Hematopoietic multipotent progenitor cell treated with erythropoietin and hydrocortisone succinate and interleukin-3 and kit ligand, for 4 days (in vitro differentiated cells): ENCODE measurements around the gene TMEM45B.
"Not testable (repeated sequence)": the region's sequence is repeated elsewhere in the genome, so short reads cannot be mapped to it uniquely, and the experiment has no call there.

Experiments used
- DNase-seq: peaks from one replicate; pipeline ENCODE4 v3.0.0-alpha.2; 2015

The TMEM45B gene

DNA sequence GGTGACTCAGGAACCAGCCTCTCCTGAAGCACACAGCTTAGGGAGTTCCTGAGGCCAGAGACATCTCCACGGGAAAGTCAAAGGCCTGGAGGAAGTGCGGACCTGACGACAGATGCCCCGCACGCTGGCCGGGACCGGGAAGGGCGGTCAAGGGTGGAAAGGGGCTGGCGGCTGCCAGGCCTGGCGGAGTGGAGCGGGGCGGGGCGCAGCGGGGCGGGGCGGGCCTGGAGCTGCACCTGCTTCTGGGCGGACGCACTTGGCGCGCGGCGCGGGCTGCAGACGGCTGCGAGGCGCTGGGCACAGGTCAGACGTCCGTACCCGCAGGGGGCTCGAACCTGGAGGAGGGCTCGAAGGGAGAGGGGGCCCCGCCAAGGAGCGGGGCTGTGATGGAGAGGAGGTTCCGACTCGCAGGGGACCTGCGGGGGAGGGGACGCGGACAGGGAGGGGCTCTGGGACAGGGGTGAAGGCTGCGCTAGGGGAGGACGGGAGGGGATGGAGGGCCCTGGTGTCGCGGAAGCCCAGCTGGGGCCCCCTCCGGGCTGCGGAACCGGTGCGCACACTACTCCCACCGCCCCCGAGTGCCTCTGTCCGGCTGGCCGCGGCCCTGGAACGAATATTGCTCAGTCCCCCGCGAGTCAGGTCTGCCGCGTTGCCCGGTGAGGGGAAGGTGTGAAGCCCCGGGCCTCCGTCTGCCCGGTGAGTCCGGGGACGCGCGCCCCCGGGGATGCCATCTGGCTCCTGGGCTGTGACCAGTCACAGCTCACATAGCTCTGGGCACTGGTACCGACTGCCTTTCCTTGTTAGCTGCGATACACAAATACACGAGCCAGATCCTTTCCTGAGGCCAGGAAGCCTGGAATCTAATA is at the start of gene TMEM45B:
TSS of gene TMEM45B (plus strand) at position 253 of the 866 bp plus-strand sequence. CDS start 36,635 bp downstream, outside the sequence.
- DNase-seq, result no peak

DNA sequence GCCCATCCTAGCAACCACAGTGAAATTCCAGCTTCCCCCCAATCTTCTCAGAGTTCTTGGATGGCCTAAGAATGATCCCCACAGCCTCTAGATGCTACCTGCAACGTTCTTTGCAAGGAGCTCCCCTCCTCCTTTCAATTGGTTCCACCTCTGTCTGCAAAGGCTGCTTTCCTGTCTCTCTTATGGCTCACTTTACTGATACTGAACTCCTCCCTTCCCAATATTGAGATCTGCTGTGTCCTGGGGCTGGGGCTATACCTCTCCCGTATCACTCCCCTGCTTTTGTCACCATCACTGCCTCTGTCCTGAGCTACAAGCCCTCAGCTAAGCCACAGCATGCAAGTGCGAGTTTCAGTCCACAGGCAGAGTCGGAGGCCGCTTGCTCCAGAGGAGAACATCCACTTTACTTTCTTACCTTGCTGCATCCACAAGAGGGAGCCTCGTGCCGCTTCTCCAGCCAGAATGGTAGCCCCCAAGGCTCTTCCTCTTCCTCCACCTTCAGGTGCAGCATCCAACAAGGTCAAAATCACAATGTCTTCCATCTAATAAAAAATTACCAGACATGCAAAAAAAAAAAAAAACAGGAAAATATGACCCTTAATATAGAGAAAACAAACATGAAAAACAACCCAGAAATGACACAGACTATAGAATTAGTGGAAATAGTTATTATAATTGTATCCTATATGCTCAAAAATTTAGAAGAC is 48.6 kb upstream of the TMEM45B start:
- peak; percentile 49 for DNase-seq

DNA sequence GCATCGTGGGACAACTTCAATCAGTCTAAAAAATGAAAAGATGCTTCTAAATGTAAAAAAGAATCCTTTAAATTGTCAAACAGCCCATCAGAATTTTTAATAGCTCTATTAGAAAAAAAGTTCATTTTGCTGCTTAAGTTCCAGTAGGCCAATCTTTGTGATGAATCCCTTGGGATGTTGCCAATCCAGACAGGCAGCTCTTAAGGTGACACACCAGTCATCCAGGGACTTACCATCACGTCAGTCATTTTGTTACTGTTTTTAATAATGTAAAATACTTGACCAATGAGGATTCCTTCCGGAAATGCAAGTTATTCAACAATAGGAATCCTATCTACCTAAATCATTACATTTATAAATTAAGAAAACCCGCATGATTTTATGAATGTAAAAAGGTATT is 47.8 kb upstream of the TMEM45B start:
- DNase-seq, result no peak

DNA sequence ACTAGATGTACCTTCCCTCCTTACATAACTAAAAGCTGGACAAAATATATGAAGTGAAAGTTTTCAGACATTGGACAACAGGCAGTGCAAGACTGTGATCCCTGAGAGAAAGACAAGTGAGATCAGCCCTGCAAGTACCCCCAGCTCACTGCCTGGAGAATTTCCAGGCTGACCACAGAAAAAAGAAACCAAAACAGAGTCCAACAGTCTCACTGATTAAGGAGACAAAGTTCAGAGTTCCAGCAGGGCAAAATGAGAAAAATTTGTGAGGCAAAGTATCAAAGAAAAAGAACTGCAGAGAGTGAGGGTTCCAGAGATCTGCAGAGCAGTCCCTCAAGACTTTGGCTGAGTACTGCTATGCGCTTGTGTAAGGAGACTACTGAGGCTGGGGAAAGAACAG is 47.3 kb upstream of the TMEM45B start:
- no peak for DNase-seq

DNA sequence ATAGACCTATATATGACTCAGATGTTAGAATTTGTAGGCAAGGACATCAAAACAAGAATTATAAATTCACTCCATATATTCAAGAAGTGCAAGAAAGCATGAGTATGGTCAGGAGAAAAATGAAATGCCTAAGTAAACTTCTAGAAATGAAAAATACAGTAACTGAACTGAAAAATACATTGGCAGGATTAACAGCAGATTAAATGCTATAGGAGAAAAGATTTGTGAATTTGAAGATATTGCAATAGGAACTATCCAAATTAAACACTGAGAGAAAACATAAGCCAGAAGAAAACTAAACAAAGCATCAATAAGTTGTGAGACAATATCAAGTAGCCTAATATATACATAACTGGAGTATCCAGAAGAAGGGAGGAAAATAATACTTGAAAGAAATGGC is 46.6 kb upstream of the TMEM45B start:
- no peak for DNase-seq

DNA sequence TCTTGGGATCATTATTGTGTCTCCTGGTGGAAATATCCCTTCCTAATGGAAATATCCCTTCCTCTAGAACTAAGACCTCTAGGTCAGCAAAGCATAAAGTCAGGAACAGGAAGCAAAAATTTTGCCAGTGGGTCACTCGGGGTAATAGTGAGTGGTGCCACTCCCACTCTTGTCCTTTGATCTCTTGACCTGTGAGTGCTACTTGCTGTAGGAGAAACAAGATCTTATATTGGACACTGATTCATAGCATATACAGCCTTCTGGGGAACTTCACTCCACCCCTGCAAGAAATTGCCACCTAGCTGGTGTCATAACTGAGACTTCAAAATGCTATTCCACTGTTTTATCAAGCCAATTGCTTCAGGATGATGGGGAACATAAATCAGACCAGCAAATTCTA is 44.7 kb upstream of the TMEM45B start:
- DNase-seq, result no peak

DNA sequence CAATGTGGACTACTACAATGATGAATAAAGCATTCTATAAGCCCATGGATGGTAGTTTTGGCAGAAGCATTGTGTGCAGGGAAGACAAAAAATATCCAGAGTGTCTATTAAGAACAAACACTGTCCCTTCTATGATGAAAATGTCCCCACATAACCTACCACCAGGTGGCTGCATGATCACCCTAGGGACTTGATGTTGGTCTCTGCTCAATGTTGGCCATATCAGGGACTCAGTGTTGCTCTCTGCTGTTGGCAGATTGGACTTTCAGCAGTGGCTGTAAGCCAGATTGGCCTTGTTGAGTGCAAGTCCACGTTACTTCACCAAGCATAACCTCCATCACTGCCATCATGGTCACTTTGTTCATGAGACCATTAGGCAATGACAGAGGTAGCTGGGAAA is 44.2 kb upstream of the TMEM45B start:
- DNase-seq, result peak; percentile 25

DNA sequence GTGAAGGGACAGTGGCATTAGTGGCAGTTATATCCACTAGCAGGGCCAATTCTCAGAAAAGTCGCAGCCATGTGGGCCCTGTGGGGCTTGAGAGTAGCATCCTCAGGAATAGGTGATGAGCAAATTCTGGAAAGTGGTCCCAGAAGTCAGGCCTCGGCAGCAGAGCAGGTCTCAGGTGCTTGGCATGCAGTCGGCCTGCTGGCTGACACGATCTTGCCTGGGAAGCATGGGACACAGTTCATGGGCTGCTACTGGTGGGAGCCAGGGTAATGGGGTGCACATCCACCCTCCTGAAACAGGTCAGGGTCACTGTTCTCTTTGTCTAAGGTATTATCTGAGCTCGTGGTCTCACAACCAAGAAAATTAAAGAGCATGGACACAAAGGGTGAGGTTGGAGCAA is 36.8 kb upstream of the TMEM45B start:
- no peak for DNase-seq

DNA sequence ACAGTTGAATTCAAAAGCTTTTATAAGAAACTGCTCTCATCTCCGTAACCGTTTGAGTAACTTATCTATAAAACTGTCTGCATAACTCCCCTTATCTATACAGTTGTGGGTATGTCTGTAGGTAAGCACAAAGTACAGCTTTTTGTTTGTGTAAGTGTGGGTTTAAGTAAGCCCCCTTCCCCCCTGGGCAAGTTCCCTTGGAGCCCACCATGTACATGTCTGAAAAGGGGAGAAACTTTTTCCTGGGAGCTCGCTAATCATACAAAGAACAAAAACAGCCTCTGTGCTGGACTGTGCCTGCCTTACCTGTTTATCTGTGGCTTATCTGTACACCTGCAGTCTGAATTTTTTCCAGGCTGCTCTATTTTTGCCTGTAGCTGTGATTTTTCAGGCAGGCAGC is 36.3 kb upstream of the TMEM45B start:
- DNase-seq, result no peak

DNA sequence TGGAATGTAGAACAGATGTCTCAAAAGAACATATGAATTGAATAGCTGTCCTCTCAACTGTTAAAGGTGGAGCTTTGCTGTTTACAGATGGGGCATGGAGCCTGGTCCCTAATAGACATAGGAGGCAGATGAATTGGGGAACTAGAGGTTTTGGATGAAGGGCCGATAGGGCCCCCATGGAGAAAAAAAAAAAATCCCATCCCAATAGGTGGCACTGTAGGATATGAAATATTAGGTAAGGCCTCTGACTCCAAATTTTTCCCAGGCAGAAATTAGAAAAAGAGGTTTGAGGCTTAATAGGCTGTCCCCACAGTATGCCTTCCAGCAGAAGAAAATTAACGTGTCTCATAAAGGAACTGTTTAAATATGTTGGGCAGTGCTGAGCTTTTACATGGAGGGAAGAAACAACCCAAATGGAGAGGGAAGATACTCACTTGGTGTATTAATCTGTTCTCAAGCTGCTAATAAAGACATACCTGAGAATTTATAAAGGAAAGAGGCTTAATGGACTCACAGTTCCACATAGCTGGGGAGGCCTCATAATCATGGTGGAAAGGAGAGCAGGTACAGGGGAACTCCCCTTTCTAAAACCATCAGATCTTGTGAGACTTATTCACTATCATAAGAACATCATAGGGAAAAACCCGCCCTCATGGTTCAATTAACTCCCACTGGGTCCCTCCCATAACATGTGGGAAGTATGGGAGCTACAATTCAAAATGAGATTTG is 30.1 kb upstream of the TMEM45B start:
- DNase-seq, result peak; percentile 37

DNA sequence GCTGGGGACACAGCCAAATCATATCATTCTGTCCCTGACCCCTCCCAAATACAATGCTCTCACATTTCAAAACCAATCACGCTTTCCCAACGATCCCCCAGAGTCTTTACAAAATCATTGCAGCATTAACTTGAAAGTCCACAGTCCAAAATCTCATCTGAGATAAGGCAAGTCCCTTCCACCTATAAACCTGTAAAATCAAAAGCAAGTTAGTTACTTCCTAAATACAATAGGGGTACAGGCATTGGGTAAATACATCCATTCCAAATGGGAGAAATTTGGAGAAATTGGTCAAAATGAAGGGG is 29.6 kb upstream of the TMEM45B start:
- DNase-seq, result not testable (repeated sequence)

DNA sequence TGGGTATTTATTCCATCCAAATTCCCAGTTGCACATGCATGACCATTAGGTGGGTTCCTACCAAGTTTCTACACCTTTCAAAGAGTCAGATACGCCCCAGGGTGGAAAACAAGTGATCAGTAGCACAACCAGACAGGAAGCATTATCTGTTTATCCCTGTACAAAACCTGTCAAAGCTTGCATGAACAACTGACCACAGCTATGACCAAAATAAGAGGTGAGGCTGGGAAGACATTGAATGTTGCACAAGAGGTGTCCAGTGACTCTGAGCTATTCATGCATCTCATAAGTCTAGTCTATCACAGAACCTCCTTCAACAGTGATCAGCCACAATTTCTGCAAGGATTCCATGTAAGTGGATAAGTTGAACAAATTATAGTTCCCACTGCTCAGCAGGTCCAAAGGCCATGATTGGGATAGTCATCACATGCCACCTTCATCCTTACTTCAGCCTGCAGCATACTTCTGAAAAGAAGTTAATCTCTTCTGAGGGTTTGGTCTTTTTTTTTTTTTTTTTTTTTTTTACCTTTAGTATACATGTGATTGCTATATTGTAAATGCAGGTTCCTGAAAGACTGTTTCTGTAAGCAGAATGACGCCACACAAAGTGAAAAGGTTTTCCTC is 28.0 kb upstream of the TMEM45B start:
- no peak for DNase-seq

DNA sequence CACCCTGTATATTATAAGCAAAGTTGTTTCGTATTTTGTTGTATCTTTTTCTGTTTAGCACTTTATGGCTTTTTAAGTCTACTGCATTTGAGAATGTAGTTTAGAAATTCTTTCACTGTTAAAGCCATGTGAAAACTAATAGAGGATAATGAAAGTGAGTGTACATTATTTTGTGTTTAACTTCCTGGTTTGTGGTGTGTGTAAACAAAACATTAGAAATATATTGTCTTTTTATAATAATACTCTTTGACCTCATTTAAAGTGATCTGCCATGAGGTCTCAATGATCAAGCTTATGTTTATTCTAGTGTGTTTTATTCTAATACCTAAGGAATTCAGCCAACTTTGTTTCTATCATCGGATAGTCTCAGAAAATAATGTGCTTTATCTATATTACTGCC is 27.4 kb upstream of the TMEM45B start:
- no peak for DNase-seq

DNA sequence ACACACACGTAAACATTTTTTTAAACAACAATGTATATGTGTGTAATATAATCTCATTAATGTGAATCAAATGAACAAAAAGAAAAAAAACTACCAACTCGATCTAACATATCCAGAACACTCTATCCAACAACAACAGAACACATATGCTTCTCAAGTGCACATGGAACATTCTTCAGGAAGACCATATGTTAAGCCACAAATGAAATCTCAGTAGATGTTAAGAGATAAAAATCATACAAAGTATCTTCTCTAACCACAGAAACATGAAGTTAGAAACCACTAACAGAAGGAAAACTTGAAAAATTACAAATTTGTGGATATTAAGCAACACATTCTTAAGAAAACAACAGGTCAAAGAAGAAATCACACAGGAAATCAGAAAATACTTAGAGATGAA is 25.5 kb upstream of the TMEM45B start:
- DNase-seq, result no peak

DNA sequence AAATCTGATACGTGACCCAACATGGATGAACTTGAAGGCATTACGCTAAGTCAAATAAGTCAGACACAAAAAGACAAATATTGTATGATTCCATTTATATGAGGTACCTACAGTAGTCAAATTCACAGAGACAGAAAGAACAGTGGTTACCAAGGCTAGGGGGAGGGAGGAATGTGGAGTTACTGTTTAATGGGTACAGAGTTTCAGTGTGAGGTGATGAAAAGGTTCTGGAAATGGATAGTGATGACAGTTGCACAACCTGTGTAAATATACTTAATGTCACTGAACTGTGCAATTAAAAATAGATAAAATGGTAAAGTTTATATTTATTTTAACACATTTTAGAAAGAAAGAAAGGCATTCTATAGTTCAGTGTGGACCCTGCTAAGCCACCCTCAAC is 24.1 kb upstream of the TMEM45B start:
- DNase-seq, result no peak

DNA sequence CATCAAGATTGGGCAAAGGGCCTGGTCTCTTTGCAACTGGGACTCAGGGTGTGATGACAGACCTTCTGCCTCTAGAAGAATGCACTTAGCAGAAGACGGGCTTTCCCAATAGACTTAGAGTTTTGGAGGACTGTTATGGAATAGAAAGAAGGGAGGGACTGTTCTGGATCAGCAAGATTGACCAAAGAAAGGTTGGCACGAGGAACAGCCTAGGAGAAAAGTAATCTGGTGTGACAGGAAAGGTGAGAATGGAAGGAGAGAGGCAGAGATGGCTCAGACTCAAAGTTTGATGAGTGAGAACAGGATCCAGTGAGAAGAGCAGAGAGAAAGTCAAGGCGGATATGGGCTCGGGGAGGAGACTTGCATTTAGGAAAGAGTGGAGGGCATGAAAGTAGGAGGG is 23.0 kb upstream of the TMEM45B start:
- no peak for DNase-seq

DNA sequence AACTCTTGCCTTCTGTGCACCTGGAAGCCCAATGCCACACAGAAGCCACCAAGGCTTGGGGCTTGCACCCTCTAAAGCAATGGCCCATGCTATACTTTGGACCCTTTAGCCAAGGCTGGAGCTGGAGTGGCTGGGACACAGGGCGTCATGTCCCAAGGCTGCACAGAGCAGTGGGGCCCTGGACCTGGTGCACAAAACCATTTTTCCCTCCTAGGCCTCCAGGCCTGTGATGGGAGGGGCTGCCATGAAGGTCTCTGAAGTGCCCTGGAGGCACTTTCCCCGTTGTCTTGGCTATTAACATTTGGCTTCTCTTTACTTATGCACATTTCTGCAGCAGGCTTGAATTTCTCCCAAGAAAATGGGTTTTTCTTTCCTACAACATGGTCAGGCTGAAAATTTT is 20.6 kb upstream of the TMEM45B start:
- DNase-seq, result no peak

DNA sequence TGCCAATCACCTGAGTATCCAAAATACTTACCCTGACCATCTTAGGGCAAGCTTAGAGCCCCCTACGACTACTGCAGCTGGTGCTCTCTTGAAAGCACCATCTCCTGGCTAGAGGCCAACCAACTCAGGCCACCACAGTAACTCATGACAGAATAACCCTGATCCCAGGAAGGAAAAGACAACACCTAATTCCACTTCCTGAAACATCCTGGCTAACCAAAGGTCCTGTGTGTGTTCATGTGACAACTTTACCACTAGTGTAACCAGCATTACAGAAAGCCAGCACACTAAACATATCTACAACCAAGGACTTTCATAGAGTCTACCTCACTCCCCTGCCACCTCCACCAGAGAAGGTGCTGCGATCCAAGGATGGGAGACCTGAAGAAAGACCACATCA is 17.4 kb upstream of the TMEM45B start:
- no peak for DNase-seq

DNA sequence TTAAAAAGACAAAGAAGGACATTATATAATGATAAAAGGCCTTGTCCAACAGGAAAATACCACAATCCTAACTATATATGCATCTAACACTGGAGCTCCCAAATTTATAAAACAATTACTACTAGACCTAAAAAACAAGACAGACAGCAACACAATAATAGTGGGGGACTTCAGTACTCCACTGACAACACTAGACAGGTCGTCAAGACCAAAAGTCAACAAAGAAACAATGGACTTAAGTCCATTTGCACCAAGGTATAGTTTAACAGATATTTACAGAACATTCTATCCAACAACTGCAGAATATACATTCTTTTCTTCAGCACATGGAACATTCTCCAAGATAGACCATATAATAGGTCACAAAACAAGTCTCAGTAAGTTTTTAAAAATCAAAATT is 15.5 kb upstream of the TMEM45B start:
- not testable (repeated sequence) for DNase-seq

DNA sequence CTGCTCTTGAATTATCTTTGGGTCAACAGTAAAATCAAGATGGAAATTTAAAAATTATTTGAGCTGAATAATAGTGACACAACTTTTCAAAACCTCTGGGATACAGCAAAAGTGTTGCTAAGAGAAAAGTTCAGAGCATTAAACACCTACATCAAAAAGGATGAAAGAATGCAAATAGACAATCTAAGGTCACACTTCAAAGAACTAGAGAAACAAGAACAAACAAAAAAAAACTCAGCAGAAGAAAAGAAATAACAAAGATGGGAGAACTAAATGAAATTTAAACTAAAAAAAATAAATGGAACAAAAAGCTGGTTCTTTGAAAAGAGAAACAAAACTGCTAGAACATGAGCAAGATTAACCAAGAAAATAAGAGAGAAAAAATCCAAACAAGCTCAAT is 15.0 kb upstream of the TMEM45B start:
- no peak for DNase-seq

DNA sequence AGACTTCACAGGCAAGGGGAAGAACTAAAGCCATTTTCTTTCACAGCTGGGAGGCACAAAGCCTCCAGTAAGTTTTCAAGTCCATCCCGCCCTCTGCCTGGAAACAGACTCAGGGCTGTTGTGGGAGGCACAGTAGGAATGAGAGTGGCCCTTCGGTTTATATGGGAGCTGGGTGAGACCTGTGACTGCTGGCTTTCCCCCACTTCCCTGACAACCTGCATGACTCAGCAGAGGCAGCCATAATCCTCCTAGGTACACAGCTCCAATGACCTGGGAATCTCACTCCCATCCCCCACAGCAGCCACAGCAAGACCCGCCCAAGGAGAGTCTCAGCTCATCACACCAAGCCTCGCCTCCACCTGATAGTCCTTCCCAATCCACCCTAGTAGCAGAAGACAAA is 12.1 kb upstream of the TMEM45B start:
- no peak for DNase-seq

DNA sequence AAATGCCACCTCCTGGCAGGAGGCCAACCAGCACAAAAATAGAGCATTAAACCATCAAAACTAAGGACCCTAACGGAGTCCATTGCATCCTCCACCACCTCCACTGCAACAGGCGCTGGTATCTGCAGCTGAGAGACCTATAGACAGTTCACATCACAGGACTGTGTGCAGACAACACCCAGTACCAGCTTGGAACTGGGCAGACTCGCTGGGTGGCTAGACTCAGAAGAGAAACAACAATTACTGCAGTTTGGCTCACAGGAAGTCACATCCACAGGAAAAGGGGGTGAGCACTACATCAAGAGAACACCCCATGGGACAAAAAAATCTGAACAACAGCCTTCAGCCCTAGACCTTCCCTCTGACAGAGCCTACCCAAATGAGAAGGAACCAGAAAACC is 11.6 kb upstream of the TMEM45B start:
- DNase-seq, result no peak

DNA sequence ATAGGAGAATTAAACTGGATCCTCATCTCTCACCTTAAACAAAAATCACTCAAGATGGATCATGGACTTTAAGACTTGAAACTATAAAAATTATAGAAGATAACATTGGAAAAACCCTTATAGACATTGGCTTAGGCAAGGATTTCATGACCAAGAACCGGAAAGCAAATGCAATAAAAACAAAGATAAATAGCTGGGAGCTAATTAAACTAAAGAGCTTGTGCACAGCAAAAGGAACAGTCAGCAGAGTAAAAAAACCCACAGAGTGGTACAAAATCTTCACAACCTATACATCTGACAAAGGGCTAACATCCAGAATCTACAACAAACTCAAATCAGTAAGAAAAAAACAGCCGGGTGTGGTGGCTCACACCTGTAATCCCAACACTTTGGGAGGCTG is 7.4 kb upstream of the TMEM45B start:
- DNase-seq, result not testable (repeated sequence)
